Upper lobe of right lung (tissue), 1 donor: ENCODE results near the gene UBXN11. TPM values are rescaled to one million over a fixed set of nuclear protein-coding genes. Genes with fewer than 3 reads are reported as not detected.

Experiments
- ATAC-seq: fragments of 200-7000 bp; cut with Tn5 transposase; one replicate; pipeline ENCODE4 v1.9.1; 2020; ENCODE audit warnings: mild to moderate bottlenecking, moderate library complexity
- DNase-seq: peaks from one replicate; pipeline ENCODE4 v3.0.0-alpha.2; 2020
- H3K27ac ChIP-seq: fragments of 200-600 bp; one replicate; pipeline ENCODE4 v1.8.0; 2022
- H3K27me3 ChIP-seq: fragments of 200-600 bp; one replicate; pipeline ENCODE4 v1.8.0; 2022; ENCODE audit warnings: mild to moderate bottlenecking
- H3K36me3 ChIP-seq: fragments of 200-600 bp; one replicate; pipeline ENCODE4 v1.8.0; 2022
- H3K4me1 ChIP-seq: fragments of 200-600 bp; one replicate; pipeline ENCODE4 v1.8.0; 2022
- H3K4me3 ChIP-seq: fragments of 200-600 bp; one replicate; pipeline ENCODE4 v1.8.0; 2022; ENCODE audit warnings: mild to moderate bottlenecking
- H3K9me3 ChIP-seq: fragments of 200-600 bp; one replicate; pipeline ENCODE4 v1.8.0; 2022
- intact Hi-C: fragments of 100-400 bp; cut with DNase I; formaldehyde crosslinking; loops from one replicate; pipeline ENCODE4 v1.11.0; 2022
- total RNA-seq: library from RNA; stranded (reverse); fragmentation: NEBNext Ultra II Directional; extraction: Animal tissue kit (Norgen Biotek cat#: 25700); gene quantifications from one replicate; pipeline ENCODE4 v1.2.1, GENCODE V29; 2021
- TF ChIP-seq, protein P1 (sequence below): fragments of 200-600 bp; IDR thresholded peaks from one replicate; pipeline ENCODE4 v1.8.0; 2022; ENCODE audit warnings: antibody characterized with exemption
- donor health status: DM: no; HTN: yes; CAD: no; lungs with severe emphysema.

The UBXN11 gene
- total RNA-seq, 1 donor from 2014 or later: 37.0 TPM

DNA sequence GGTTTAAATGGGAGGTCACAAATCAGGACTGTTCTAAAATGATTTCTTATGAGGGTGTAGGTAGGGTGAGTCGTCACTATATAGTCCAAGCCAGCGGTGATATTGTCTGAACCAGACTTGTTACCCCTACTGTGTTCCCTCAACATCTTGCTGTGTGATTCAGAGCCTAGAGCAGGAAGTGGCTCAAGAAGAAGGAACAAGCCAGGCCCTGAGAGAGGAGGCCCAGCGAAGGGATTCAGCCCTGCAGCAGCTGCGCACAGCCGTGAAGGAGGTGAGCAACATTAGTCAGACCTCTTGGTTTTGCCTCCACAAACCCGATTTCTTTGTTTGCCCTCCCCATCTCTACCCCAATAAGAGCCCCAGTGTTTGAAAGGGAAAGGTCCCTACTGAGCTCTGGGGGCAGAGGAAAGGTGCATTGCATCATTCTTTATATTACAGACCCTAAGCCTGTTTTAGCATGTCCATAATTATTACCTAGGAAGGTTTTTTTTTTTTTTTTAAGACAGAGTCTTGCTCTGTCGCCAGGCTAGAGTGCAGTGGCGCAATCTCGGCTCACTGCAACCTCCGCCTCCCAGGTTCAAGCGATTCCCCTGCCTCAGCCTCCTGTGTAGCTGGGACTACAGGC, 31.5 kb downstream of the UBXN11 start:
- peaks cover 49% of the 10 kb centered on the region for H3K4me1 ChIP-seq
- peak; percentile 24 for ATAC-seq
- H3K9me3 ChIP-seq: no peaks in the 10 kb centered on the region
- H3K27me3 ChIP-seq: no peaks in the 10 kb centered on the region
- intact Hi-C loops: loop anchor here (5.0 kb wide), 1 partner anchor 47 kb away; no protein-coding TSS in a partner anchor
- peak overlapping the region; percentile 89 for H3K27ac ChIP-seq
- DNase-seq: no peak
- H3K4me3 ChIP-seq: no peak overlapping the region
- peaks cover 18% of the 10 kb centered on the region for H3K36me3 ChIP-seq
- TF ChIP-seq, protein P1, sequence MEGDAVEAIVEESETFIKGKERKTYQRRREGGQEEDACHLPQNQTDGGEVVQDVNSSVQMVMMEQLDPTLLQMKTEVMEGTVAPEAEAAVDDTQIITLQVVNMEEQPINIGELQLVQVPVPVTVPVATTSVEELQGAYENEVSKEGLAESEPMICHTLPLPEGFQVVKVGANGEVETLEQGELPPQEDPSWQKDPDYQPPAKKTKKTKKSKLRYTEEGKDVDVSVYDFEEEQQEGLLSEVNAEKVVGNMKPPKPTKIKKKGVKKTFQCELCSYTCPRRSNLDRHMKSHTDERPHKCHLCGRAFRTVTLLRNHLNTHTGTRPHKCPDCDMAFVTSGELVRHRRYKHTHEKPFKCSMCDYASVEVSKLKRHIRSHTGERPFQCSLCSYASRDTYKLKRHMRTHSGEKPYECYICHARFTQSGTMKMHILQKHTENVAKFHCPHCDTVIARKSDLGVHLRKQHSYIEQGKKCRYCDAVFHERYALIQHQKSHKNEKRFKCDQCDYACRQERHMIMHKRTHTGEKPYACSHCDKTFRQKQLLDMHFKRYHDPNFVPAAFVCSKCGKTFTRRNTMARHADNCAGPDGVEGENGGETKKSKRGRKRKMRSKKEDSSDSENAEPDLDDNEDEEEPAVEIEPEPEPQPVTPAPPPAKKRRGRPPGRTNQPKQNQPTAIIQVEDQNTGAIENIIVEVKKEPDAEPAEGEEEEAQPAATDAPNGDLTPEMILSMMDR: no peak

DNA sequence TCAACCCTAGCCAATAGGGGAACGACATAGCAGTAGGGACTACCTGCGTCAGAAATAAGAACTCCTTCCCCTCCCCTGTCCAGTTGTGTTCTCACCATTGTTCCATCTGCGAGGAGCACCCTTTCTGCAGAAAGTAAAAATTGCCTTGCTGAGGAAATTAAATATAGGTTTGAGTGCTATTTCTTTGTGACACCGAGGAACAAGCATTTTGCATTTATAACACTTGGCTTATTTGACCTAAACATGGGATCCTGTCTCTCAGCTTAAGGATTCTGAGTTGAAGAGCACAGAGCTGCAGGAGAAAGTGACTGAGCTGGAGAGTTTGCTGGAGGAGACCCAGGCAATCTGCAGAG, 37.3 kb downstream of the UBXN11 start:
- Histone ChIP-seq H3K27ac (no peak overlapping the region), H3K4me1 (no peaks in the 10 kb centered on the region), H3K4me3 (no peak overlapping the region), H3K27me3 (no peaks in the 10 kb centered on the region), H3K9me3 (no peaks in the 10 kb centered on the region), H3K36me3 (peaks cover 29% of the 10 kb centered on the region)
- TF ChIP-seq, protein P1: no peak
- DNase-seq (no peak), ATAC-seq (no peak)
- intact Hi-C loops: no loop called here

DNA sequence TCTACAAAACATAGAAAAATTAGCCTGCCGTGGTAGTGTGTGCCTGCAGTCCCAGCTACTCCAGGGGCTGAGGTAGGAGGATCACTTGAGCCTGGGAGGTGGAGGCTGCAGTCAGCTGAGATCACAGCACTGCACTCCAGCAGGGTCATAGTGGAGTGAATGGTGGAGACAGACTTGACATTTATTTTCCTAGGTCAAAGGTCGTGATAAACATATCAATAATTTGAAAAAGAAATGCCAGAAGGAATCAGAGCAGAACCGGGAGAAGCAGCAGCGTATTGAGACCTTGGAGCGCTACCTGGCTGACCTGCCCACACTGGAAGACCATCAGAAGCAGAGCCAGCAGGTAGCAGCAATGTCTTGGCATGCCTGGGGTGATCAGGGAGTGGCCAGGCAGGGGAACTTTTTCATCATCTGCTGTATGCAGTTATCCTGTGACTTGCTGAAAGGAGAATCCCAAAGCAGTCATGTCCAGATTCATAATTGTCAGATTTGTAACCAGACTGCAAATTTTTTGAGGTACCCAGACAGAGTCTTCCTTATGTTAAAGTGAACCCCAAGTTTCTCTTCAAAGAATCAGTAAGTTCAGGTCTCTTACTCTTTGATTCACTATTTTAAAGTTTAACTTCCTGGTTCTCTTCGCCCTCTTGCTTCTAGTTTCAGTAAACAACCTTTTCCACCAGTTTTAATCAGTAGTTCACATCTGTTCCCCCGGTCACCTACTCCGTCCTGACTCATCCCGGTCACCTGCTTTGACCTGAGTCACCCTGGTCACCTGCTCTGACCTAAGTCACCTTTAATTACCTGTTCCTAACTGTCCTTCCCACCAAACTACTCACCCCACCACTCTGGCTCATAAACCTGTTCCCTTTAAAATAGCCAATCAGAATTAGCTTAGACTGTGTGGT, 37.9 kb downstream of the UBXN11 start:
- Histone ChIP-seq H3K9me3 (no peaks in the 10 kb centered on the region), H3K4me1 (no peaks in the 10 kb centered on the region), H3K27me3 (no peaks in the 10 kb centered on the region), H3K4me3 (no peak overlapping the region), H3K36me3 (peaks cover 34% of the 10 kb centered on the region), H3K27ac (no peak overlapping the region)
- DNase-seq: no peak
- intact Hi-C loops: no loop called here
- ATAC-seq: no peak
- TF ChIP-seq, protein P1: no peak

DNA sequence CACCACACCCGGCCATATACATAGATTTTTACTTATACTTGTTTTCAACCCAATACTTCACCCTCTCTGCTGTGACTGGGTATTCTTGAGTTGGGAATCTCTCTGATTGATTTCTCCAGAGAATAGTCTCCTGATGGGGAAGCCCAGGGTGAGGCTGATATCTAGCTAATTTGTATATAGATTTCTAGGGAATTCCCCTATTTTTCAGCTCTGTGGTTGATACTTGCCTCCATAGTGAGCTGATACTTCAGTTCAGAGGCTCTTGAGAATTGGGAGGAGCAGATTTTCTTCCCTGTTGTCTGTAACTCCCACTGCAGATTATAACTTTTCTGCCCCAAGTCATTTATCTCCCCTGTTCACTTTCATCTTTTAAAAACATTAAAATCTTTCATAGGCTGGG, 41.0 kb downstream of the UBXN11 start:
- TF ChIP-seq, protein P1: no peak

DNA sequence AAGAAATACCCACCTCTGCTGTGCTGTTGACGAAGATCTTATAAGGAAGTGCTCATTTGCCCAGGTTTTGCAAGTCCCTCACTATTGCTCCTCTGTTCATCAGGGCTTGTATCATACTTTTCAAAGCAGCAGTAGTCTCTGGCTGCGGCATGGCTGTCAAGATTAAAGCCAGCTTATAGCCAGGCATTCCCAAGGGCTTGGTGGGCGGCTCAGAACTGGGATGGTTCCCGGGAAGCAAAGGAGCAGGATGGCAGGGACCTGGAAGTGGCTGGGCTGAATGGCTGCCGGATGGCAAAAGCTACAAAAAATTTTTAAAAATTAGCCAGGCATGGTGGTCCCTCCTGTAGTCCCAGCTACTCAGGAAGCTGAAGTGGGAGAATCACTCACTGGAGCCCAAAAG, 43.2 kb downstream of the UBXN11 start:
- H3K27ac ChIP-seq: no peak overlapping the region
- TF ChIP-seq, protein P1: no peak
- ATAC-seq: no peak
- H3K27me3 ChIP-seq: no peaks in the 10 kb centered on the region
- peaks cover 38% of the 10 kb centered on the region for H3K36me3 ChIP-seq
- H3K4me3 ChIP-seq: no peak overlapping the region
- H3K9me3 ChIP-seq: no peaks in the 10 kb centered on the region
- intact Hi-C loops: no loop called here
- DNase-seq: no peak
- H3K4me1 ChIP-seq: no peaks in the 10 kb centered on the region

More for the DNA sequence above, 41.0 kb downstream of the UBXN11 start:
- DNase-seq: no peak
- no peak overlapping the region for H3K27ac ChIP-seq
- H3K4me3 ChIP-seq: no peak overlapping the region
- peaks cover 30% of the 10 kb centered on the region for H3K36me3 ChIP-seq
- no peaks in the 10 kb centered on the region for H3K9me3 ChIP-seq
- intact Hi-C loops: no loop called here
- no peak for ATAC-seq
- no peaks in the 10 kb centered on the region for H3K4me1 ChIP-seq
- no peaks in the 10 kb centered on the region for H3K27me3 ChIP-seq
